Mammary epithelial cell (primary cell): ENCODE data around the gene C22orf15.

Experiments
- CTCF ChIP-seq, 2 donors: IDR thresholded peaks in 1 of 2; conservative IDR thresholded peaks in 1 of 2; 2 replicates each; pipeline ENCODE4 v1.5.1; 2011 to 2012; ENCODE audit warnings: inconsistent platforms in 2 of 2, low read length in 2 of 2, mild to moderate bottlenecking in 2 of 2, control low read depth in 1 of 2, low read depth in 1 of 2; ENCODE audit not compliant: insufficient read depth in 1 of 2; ENCODE audit errors: extremely low read depth in 1 of 2
- EZH2 ChIP-seq: IDR thresholded peaks from 2 replicates; pipeline ENCODE4 v1.6.1; 2012; ENCODE audit warnings: low read length, inconsistent platforms, borderline replicate concordance

GRCh38 chr22:23715806-23716375 is 46.9 kb upstream of the C22orf15 start:
- TF ChIP-seq CTCF (conservative IDR thresholded peaks at IDR 0.05 in 1 of 2, IDR thresholded peaks at IDR 0.05 in 1 of 2; ENCODE audit: extremely low read depth in 1 of 2, insufficient read depth in 1 of 2, low read depth in 1 of 2, low read length in 2 of 2) (no peak), EZH2 (no peak)
